H9 (cell line): ENCODE measurements around the gene ZNF385B. TPM values are rescaled to one million over a fixed set of nuclear protein-coding genes. Genes with fewer than 3 reads are reported as not detected.

ENCODE experiments used
- DNase-seq: peaks from one replicate; pipeline ENCODE4 v3.0.0-alpha.2; 2017
- H2AFZ ChIP-seq: one replicate; pipeline ENCODE4 v1.6.1; 2013; ENCODE audit warnings: mild to moderate bottlenecking, low read length, control low read depth, moderate library complexity
- H2AK5ac ChIP-seq: 2 replicates; pipeline ENCODE4 v1.6.1; 2013; ENCODE audit warnings: low read length, control low read depth, mixed read lengths; ENCODE audit not compliant: insufficient read length
- H2BK120ac ChIP-seq: one replicate; pipeline ENCODE4 v1.6.1; 2013; ENCODE audit warnings: low read depth, mild to moderate bottlenecking, low read length, control low read depth, inconsistent platforms; ENCODE audit not compliant: poor library complexity, severe bottlenecking
- H2BK12ac ChIP-seq: 2 replicates; pipeline ENCODE4 v1.6.1; 2013; ENCODE audit warnings: low read length, control low read depth, mixed read lengths, low read depth; ENCODE audit not compliant: insufficient read length
- H2BK15ac ChIP-seq: 2 replicates; pipeline ENCODE4 v1.6.1; 2013; ENCODE audit warnings: low read depth, low read length, control low read depth
- H2BK20ac ChIP-seq: one replicate; pipeline ENCODE4 v1.6.1; 2013; ENCODE audit warnings: low read depth, mild to moderate bottlenecking, low read length, control low read depth, inconsistent platforms; ENCODE audit not compliant: poor library complexity, severe bottlenecking
- H2BK5ac ChIP-seq: 2 replicates; pipeline ENCODE4 v1.6.1; 2013; ENCODE audit warnings: low read length, control low read depth, mixed read lengths; ENCODE audit not compliant: insufficient read length
- H3K14ac ChIP-seq: 2 replicates; pipeline ENCODE4 v1.6.1; 2013; ENCODE audit warnings: low read length, control low read depth; ENCODE audit not compliant: insufficient read depth
- H3K18ac ChIP-seq: 2 replicates; pipeline ENCODE4 v1.6.1; 2013; ENCODE audit warnings: low read depth, mild to moderate bottlenecking, mixed read lengths, low read length, control low read depth; ENCODE audit not compliant: insufficient read length
- H3K23ac ChIP-seq: 2 replicates; pipeline ENCODE4 v1.6.1; 2013; ENCODE audit warnings: low read length, control low read depth, mixed read lengths, low read depth; ENCODE audit not compliant: insufficient read length
- H3K23me2 ChIP-seq: 2 replicates; pipeline ENCODE4 v1.6.1; 2013; ENCODE audit warnings: low read depth, mild to moderate bottlenecking, mixed read lengths, low read length, control low read depth; ENCODE audit not compliant: insufficient read length, poor library complexity, severe bottlenecking
- H3K27ac ChIP-seq: 2 replicates; pipeline ENCODE4 v1.5.1; 2013; ENCODE audit warnings: low read length, control low read depth, mixed read lengths, low read depth; ENCODE audit not compliant: insufficient read length
- H3K27me3 ChIP-seq: 2 replicates; pipeline ENCODE4 v1.6.1; 2013; ENCODE audit warnings: low read length, control low read depth, inconsistent platforms; ENCODE audit not compliant: insufficient read depth
- H3K4ac ChIP-seq: 2 replicates; pipeline ENCODE4 v1.6.1; 2013; ENCODE audit warnings: low read depth, mild to moderate bottlenecking, control low read depth, inconsistent platforms, low read length, moderate library complexity
- H3K4me1 ChIP-seq: 2 replicates; pipeline ENCODE4 v1.6.1; 2013; ENCODE audit warnings: low read length, control low read depth, inconsistent platforms; ENCODE audit not compliant: insufficient read depth
- H3K4me2 ChIP-seq: 2 replicates; pipeline ENCODE4 v1.6.1; 2013; ENCODE audit warnings: low read length, control low read depth, mixed read lengths; ENCODE audit not compliant: insufficient read length, insufficient read depth
- H3K56ac ChIP-seq: 2 replicates; pipeline ENCODE4 v1.6.1; 2013; ENCODE audit warnings: low read depth, mild to moderate bottlenecking, mixed read lengths, low read length, control low read depth; ENCODE audit not compliant: insufficient read length
- H3K79me1 ChIP-seq: 2 replicates; pipeline ENCODE4 v1.6.1; 2013; ENCODE audit warnings: low read depth, mild to moderate bottlenecking, moderate library complexity, low read length, control low read depth, inconsistent platforms; ENCODE audit not compliant: insufficient read depth, poor library complexity, severe bottlenecking
- H3K79me2 ChIP-seq: 2 replicates; pipeline ENCODE4 v1.6.1; 2013; ENCODE audit warnings: low read length, control low read depth, inconsistent platforms; ENCODE audit not compliant: insufficient read depth
- H3K9ac ChIP-seq: 2 replicates; pipeline ENCODE4 v1.6.1; 2013; ENCODE audit warnings: low read length, control low read depth, mixed read lengths; ENCODE audit not compliant: insufficient read length; ENCODE audit errors: extremely low read depth
- H3K9me3 ChIP-seq: one replicate; pipeline ENCODE4 v1.6.1; 2013; ENCODE audit warnings: low read depth, low read length, inconsistent platforms; ENCODE audit not compliant: control insufficient read depth
- H3T11ph ChIP-seq: one replicate; pipeline ENCODE4 v1.6.1; 2013; ENCODE audit warnings: mild to moderate bottlenecking, low read length, control low read depth, inconsistent platforms
- H4K20me1 ChIP-seq: one replicate; pipeline ENCODE4 v1.6.1; 2013; ENCODE audit not compliant: control insufficient read depth, insufficient read length, insufficient read depth
- H4K5ac ChIP-seq: 2 replicates; pipeline ENCODE4 v1.6.1; 2013; ENCODE audit warnings: low read depth, mild to moderate bottlenecking, mixed read lengths, low read length, control low read depth; ENCODE audit not compliant: insufficient read length
- H4K8ac ChIP-seq: replicated peaks from 2 replicates; pipeline ENCODE4 v1.6.1; 2013; ENCODE audit warnings: low read length, control low read depth, mixed read lengths, low read depth; ENCODE audit not compliant: insufficient read length
- H4K91ac ChIP-seq: 2 replicates; pipeline ENCODE4 v1.6.1; 2013; ENCODE audit warnings: low read depth, mild to moderate bottlenecking, moderate library complexity, mixed read lengths, low read length, control low read depth; ENCODE audit not compliant: insufficient read length
- H3K27ac Mint-ChIP-seq, 3 experiments: 2 replicates in 2 of 3; 3 replicates in 1 of 3; pipeline ENCODE4 v1.8.0; 2020 to 2021; ENCODE audit warnings: mixed read lengths in 3 of 3, mild to moderate bottlenecking in 1 of 3, moderate library complexity in 1 of 3
- H3K27me3 Mint-ChIP-seq: 2 replicates; pipeline ENCODE4 v1.8.0; 2021; ENCODE audit warnings: low read depth, mild to moderate bottlenecking, moderate library complexity, mixed read lengths
- H3K36me3 Mint-ChIP-seq, 3 experiments: 2 replicates in 2 of 3; 3 replicates in 1 of 3; pipeline ENCODE4 v1.8.0; 2020 to 2021; ENCODE audit warnings: low read depth in 3 of 3, mixed read lengths in 3 of 3; ENCODE audit not compliant: insufficient read depth in 1 of 3
- H3K4me1 Mint-ChIP-seq, 2 experiments: 2 replicates each; pipeline ENCODE4 v1.8.0; 2020; ENCODE audit warnings: mixed read lengths in 2 of 2
- H3K4me3 Mint-ChIP-seq, 2 experiments: 2 replicates in 1 of 2; 3 replicates in 1 of 2; pipeline ENCODE4 v1.8.0; 2020 to 2021; ENCODE audit warnings: mild to moderate bottlenecking in 2 of 2, mixed read lengths in 2 of 2, moderate library complexity in 1 of 2
- H3K9me3 Mint-ChIP-seq, 2 experiments: 2 replicates in 1 of 2; 3 replicates in 1 of 2; pipeline ENCODE4 v1.8.0; 2020; ENCODE audit warnings: mild to moderate bottlenecking in 2 of 2, mixed read lengths in 2 of 2, moderate library complexity in 1 of 2
- WGBS: extraction: QIAGEN DNeasy Blood & Tissue Kit; methylation state at CpG from one replicate; pipeline ENCODE4 v1.1.7; 2013; ENCODE audit warnings: missing lambda C conversion rate, low lambda C conversion rate, mixed read lengths; ENCODE audit not compliant: insufficient read length; ENCODE audit errors: extremely low coverage; 5-methylcytosine and 5-hydroxymethylcytosine counted together
- total RNA-seq: library from RNA; stranded (reverse); gene quantifications from 2 replicates; pipeline ENCODE4 v1.2.1, GENCODE V29; 2021
- TF ChIP-seq, protein P1 (sequence below): fragments of 200-600 bp; sonication (generic); conservative IDR thresholded peaks from 3 replicates; pipeline ENCODE4 v1.8.0; 2021; ENCODE audit warnings: antibody characterized with exemption, mild to moderate bottlenecking

Gene ZNF385B
- total RNA-seq, 1 experiment from 2014 or later = 2.1 TPM

DNA sequence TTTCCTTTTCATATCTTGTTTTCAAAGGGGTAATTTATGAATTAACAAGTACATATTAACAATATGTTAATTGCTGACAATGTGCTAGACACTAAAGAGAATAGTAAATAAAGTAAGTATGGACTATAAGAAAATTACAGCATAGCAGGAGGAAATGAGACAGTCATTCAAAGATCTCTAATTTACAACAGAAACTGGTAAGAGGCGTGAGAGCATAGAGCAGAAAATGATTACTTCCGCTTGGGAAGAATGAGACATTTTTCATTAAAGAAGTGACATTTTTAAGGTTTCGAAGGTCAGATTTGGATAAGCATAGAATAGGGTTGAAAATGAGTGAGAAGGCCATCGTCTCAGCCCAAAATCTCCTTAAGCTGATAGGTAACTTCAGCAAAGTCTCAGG lies 412.4 kb downstream of the ZNF385B start:
- Histone ChIP-seq H3K18ac (no peak overlapping the region), H2BK12ac (no peak overlapping the region), H3K79me2 (no peaks in the 10 kb centered on the region), H3K4ac (no peak overlapping the region), H3K79me1 (no peaks in the 10 kb centered on the region), H4K5ac (no peak overlapping the region), H2BK15ac (no peak overlapping the region), H2AK5ac (no peak overlapping the region), H3T11ph (no peak overlapping the region), H3K9ac (no peak overlapping the region), H3K9me3 (no peaks in the 10 kb centered on the region), H4K91ac (no peak overlapping the region), H3K4me2 (no peak overlapping the region), H3K4me1 (peaks cover 5% of the 10 kb centered on the region; the same call in 1 of the 2 replicates), H2BK20ac (no peak overlapping the region), H3K56ac (no peak overlapping the region), H3K27ac (no peak overlapping the region), H3K23me2 (no peaks in the 10 kb centered on the region), H3K23ac (no peak overlapping the region), H3K27me3 (no peaks in the 10 kb centered on the region), H4K8ac (no peak overlapping the region), H2BK120ac (no peak overlapping the region), H3K14ac (no peak overlapping the region), H4K20me1 (no peaks in the 10 kb centered on the region), H2AFZ (no peak overlapping the region), H2BK5ac (no peak overlapping the region)
- no CpG with 5 or more reads among the region's 4 CpGs for WGBS
- peaks cover 26 to 30% of the 10 kb centered on the region in 2 experiments for H3K4me1 Mint-ChIP-seq
- peaks cover 0 to 2% (median 0%) of the 10 kb centered on the region in 3 experiments; a peak in 2 of 7 replicates for H3K36me3 Mint-ChIP-seq
- TF ChIP-seq, protein P1, sequence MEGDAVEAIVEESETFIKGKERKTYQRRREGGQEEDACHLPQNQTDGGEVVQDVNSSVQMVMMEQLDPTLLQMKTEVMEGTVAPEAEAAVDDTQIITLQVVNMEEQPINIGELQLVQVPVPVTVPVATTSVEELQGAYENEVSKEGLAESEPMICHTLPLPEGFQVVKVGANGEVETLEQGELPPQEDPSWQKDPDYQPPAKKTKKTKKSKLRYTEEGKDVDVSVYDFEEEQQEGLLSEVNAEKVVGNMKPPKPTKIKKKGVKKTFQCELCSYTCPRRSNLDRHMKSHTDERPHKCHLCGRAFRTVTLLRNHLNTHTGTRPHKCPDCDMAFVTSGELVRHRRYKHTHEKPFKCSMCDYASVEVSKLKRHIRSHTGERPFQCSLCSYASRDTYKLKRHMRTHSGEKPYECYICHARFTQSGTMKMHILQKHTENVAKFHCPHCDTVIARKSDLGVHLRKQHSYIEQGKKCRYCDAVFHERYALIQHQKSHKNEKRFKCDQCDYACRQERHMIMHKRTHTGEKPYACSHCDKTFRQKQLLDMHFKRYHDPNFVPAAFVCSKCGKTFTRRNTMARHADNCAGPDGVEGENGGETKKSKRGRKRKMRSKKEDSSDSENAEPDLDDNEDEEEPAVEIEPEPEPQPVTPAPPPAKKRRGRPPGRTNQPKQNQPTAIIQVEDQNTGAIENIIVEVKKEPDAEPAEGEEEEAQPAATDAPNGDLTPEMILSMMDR = no peak
- H3K27me3 Mint-ChIP-seq = no peaks in the 10 kb centered on the region
- DNase-seq = no peak
- no peak overlapping the region; a peak in 1 of 7 replicates for H3K27ac Mint-ChIP-seq
- no peaks in the 10 kb centered on the region for H3K9me3 Mint-ChIP-seq
- H3K4me3 Mint-ChIP-seq = no peak overlapping the region
